A673 (cell line): ENCODE measurements around the gene KRTAP24-1. TPM values are rescaled to one million over a fixed set of nuclear protein-coding genes. Genes with fewer than 3 reads are reported as not detected.

Experiments used
- BruUV-seq: library from RNA; stranded (reverse); fragments of 400-500 nt; replicated peaks from 2 replicates; lab custom pipeline; 2021; lab: Mats Ljungman, UMichigan
- CTCF ChIA-PET: fragments of 300-600 bp; sonication (Branson Sonifier 250); formaldehyde crosslinking; loops from one replicate; lab custom pipeline; 2022; ENCODE audit warnings: antibody characterized with exemption; lab: Charles Lee
- POLR2A ChIA-PET: fragments of 300-600 bp; sonication (Branson Sonifier 250); formaldehyde crosslinking; loops from one replicate; lab custom pipeline; 2022; ENCODE audit warnings: antibody characterized with exemption; ENCODE audit not compliant: low non-redundant PET; lab: Charles Lee
- DNase-seq: peaks from one replicate; pipeline ENCODE4 v3.0.0-alpha.2; 2015; ENCODE audit warnings: low spot score
- H3K27ac ChIP-seq: fragments of 200-600 bp; sonication (generic); 2 replicates; pipeline ENCODE4 v1.5.1; 2016; ENCODE audit warnings: mixed run types, low read depth, mild to moderate bottlenecking, mixed read lengths, antibody characterized with exemption, low read length; ENCODE audit not compliant: poor library complexity, severe bottlenecking
- H3K27me3 ChIP-seq: fragments of 200-600 bp; sonication (generic); replicated peaks from 2 replicates; pipeline ENCODE4 v1.6.1; 2017; ENCODE audit warnings: mixed run types, low read depth, mild to moderate bottlenecking, mixed read lengths, antibody characterized with exemption, low read length; ENCODE audit not compliant: insufficient read depth, poor library complexity
- H3K36me3 ChIP-seq: fragments of 200-600 bp; sonication (generic); 2 replicates; pipeline ENCODE4 v1.6.1; 2016; ENCODE audit warnings: mixed run types, mild to moderate bottlenecking, mixed read lengths, antibody characterized with exemption, low read length; ENCODE audit not compliant: insufficient read depth, poor library complexity, severe bottlenecking
- H3K4me1 ChIP-seq: fragments of 200-600 bp; sonication (generic); 2 replicates; pipeline ENCODE4 v1.6.1; 2017; ENCODE audit warnings: mixed run types, mild to moderate bottlenecking, mixed read lengths, antibody characterized with exemption, low read length; ENCODE audit not compliant: insufficient read depth, poor library complexity, severe bottlenecking
- H3K4me3 ChIP-seq: fragments of 200-600 bp; sonication (generic); 2 replicates; pipeline ENCODE4 v1.5.1; 2016; ENCODE audit warnings: low read depth, mixed run types, mild to moderate bottlenecking, mixed read lengths, low read length; ENCODE audit not compliant: poor library complexity, severe bottlenecking
- H3K9me3 ChIP-seq: fragments of 200-600 bp; sonication (generic); 2 replicates; pipeline ENCODE4 v1.6.1; 2016; ENCODE audit warnings: mixed run types, low read depth, mild to moderate bottlenecking, mixed read lengths, antibody characterized with exemption, low read length; ENCODE audit not compliant: poor library complexity, severe bottlenecking
- EZH2 ChIP-seq: fragments of 200-600 bp; sonication (generic); IDR thresholded peaks from 2 replicates; pipeline ENCODE4 v1.6.1; 2017; ENCODE audit warnings: borderline replicate concordance, low read depth, mild to moderate bottlenecking, mixed read lengths, antibody characterized with exemption, low read length; ENCODE audit not compliant: poor library complexity, severe bottlenecking
- intact Hi-C: fragments of 100-400 bp; cut with micrococcal nuclease; formaldehyde crosslinking; loops from one replicate; pipeline ENCODE4 v1.10.0; 2022; ENCODE audit not compliant: unreplicated experiment
- total RNA-seq: library from RNA; stranded (reverse); gene quantifications from 2 replicates; pipeline ENCODE4 v1.2.3, GENCODE V29; 2021
- TF ChIP-seq, protein P1 (sequence below): fragments of 300-800, 200-600 bp; sonication (generic); conservative IDR thresholded peaks from 2 replicates; pipeline ENCODE4 v1.5.1; 2017; ENCODE audit warnings: low read depth, mild to moderate bottlenecking, antibody characterized with exemption, low read length, moderate library complexity, mixed read lengths

KRTAP24-1 gene
- total RNA-seq, 1 experiment from 2014 or later, result not detected

- TF ChIP-seq, protein P1, sequence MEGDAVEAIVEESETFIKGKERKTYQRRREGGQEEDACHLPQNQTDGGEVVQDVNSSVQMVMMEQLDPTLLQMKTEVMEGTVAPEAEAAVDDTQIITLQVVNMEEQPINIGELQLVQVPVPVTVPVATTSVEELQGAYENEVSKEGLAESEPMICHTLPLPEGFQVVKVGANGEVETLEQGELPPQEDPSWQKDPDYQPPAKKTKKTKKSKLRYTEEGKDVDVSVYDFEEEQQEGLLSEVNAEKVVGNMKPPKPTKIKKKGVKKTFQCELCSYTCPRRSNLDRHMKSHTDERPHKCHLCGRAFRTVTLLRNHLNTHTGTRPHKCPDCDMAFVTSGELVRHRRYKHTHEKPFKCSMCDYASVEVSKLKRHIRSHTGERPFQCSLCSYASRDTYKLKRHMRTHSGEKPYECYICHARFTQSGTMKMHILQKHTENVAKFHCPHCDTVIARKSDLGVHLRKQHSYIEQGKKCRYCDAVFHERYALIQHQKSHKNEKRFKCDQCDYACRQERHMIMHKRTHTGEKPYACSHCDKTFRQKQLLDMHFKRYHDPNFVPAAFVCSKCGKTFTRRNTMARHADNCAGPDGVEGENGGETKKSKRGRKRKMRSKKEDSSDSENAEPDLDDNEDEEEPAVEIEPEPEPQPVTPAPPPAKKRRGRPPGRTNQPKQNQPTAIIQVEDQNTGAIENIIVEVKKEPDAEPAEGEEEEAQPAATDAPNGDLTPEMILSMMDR, result no peak
- TF ChIP-seq EZH2, result no peak
- BruUV-seq, result no TSS peak
- Histone ChIP-seq H3K4me1 (no peaks in the 10 kb centered on the region), H3K4me3 (no peak overlapping the region), H3K27ac (no peak overlapping the region), H3K27me3 (no peaks in the 10 kb centered on the region), H3K9me3 (no peaks in the 10 kb centered on the region), H3K36me3 (no peaks in the 10 kb centered on the region)
- intact Hi-C loops, result no loop called here
- DNase-seq, result no peak
- CTCF ChIA-PET, result no interaction called here
- POLR2A ChIA-PET, result no interaction called here
These were observed 22.4 kb upstream of the KRTAP24-1 start for GRCh38 chr21:30305136-30305535.

- CTCF ChIA-PET, result no interaction called here
- POLR2A ChIA-PET, result no interaction called here
These were observed 6.5 kb upstream of the KRTAP24-1 start, which contains the start of gene KRTAP25-1 for GRCh38 chr21:30289215-30289614. TSS of gene KRTAP25-1 (minus strand) at chr21:30289514. CDS start at chr21:30289490, 24 bp downstream.

GRCh38 chr21:30271611-30272010, 11.1 kb downstream of the KRTAP24-1 start:
- intact Hi-C loops, result no loop called here
- ChIA-PET POLR2A (no interaction called here), CTCF (no interaction called here)
- DNase-seq, result no peak
- Histone ChIP-seq H3K36me3 (no peaks in the 10 kb centered on the region), H3K4me1 (no peaks in the 10 kb centered on the region), H3K27ac (no peak overlapping the region), H3K9me3 (no peaks in the 10 kb centered on the region), H3K27me3 (no peaks in the 10 kb centered on the region), H3K4me3 (no peak overlapping the region)
- BruUV-seq, result no TSS peak
- TF ChIP-seq, protein P1, result no peak
- no peak for TF ChIP-seq EZH2

More at GRCh38 chr21:30289215-30289614, 6.5 kb upstream of the KRTAP24-1 start, which contains the start of gene KRTAP25-1:
- BruUV-seq, result no TSS peak
- intact Hi-C loops, result no loop called here
- H3K27me3 ChIP-seq, result peaks cover 24% of the 10 kb centered on the region
- H3K4me3 ChIP-seq, result no peak within 1 kb of the TSS
- H3K9me3 ChIP-seq, result no peaks in the 10 kb centered on the region
- no peaks in the 10 kb centered on the region for H3K36me3 ChIP-seq
- TF ChIP-seq EZH2, result no peak
- TF ChIP-seq, protein P1, result no peak
- H3K27ac ChIP-seq, result no peak within 1 kb of the TSS
- no peaks in the 10 kb centered on the region for H3K4me1 ChIP-seq
- no peak for DNase-seq
